Fibroblast of peridontal ligament (primary cell): Measurements from ENCODE around the gene BID.
"Not testable (repeated sequence)": the region's sequence is repeated elsewhere in the genome, so short reads cannot be mapped to it uniquely, and the experiment has no call there.

Experiments used
- DNase-seq: peaks from one replicate; pipeline ENCODE4 v3.0.0-alpha.2; 2010; ENCODE audit errors: extremely low read depth

The BID gene

GRCh38 chr22:17769716-17770082 is 4.6 kb downstream of the BID start:
- no peak for DNase-seq

- no peak for DNase-seq
Observed at GRCh38 chr22:17769013-17769715, 5.1 kb downstream of the BID start.

- DNase-seq = no peak
Observed at GRCh38 chr22:17767233-17768065, 6.8 kb downstream of the BID start.

GRCh38 chr22:17764852-17765251 is 9.4 kb downstream of the BID start:
- not testable (repeated sequence) for DNase-seq

- DNase-seq = no peak
Observed at GRCh38 chr22:17764036-17764435, 10.2 kb downstream of the BID start.

- DNase-seq = not testable (repeated sequence)
Observed at GRCh38 chr22:17763442-17763841, 10.8 kb downstream of the BID start.

- no peak for DNase-seq
Observed at GRCh38 chr22:17761138-17761488, 13.2 kb downstream of the BID start.

DNA sequence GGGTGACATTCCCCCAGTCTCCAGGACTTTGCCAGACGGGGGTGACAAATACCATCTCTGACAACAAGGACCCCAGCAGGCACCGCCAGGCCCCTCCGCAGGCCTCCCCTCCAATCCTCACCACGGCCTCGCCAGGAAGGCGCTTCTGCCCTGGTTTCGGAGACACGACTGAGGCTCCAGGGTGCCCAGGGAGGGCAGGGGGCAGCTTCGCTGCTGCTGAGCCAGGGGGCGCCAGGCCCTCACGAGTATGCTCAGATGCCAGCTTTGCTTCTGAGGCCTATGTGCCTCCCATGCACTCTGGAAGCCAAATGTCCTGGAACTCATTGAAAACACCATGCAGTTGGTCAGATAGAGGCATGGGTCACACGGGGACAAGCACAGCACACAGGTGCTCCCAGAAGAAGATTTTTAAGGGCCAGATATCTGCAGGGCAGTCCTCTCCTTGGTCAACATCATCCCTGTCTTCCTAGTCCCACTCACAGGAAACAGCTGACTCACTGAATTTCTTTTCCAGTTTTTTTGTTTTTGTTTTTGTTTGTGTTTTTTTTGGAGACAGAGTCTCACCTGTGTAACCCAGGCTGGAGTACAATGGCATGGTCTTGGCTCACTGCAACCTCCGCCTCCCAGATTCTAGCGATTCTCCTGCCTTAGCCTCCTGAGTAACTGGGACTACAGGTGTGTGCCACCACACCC is 19.9 kb downstream of the BID start:
- no peak for DNase-seq

DNA sequence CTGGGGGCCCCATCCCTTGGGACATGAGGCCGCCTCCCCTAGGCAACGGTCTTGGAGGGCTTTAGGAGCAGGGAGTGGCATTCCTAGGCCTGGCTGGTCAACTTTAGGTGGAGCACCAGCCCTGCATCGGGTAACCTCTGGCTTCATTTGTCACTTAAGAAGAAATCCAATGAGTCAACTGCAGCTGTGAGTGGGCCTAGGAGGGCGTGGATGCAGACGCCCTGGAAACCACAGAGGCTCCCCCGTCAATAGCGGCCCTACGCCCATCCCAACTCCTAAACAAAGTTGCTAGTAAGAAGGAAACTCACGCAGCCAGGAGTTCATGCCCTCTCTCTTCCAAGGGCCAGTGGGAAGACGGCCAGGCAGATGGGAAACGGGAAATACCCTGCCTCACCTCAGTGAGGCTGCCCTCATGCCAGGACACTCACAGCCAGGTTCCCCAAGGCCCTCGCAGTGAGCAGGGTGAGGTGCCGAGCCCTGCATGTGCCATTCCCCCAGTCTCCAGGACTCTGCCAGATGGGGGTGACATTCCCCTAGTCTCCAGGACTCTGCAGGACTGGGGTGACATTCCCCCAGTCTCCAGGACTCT is 20.8 kb downstream of the BID start:
- DNase-seq = peak; percentile 24

DNA sequence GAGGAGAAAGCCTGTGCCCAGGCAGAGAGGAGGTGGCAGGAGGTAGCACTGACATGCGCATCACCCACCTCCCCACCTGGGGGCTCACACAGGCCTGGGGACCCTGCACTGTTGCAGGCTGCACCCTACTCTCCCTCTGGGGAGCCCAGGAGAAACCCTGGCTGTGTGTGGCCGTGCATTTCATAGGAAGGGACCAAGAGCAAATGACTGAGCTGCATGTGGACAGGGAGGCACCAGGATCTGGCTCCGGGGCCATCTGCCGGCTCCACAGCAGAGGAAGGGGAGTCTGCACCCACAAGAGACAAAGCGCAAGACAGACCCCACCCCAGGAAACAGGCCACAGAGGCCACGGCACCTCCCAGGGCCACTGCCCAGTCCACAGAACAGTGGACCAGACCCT is 22.7 kb downstream of the BID start:
- DNase-seq = no peak

GRCh38 chr22:17749605-17750395 is 24.5 kb downstream of the BID start:
- DNase-seq = no peak

- DNase-seq = no peak
Observed at GRCh38 chr22:17748555-17749353, 25.5 kb downstream of the BID start.

DNA sequence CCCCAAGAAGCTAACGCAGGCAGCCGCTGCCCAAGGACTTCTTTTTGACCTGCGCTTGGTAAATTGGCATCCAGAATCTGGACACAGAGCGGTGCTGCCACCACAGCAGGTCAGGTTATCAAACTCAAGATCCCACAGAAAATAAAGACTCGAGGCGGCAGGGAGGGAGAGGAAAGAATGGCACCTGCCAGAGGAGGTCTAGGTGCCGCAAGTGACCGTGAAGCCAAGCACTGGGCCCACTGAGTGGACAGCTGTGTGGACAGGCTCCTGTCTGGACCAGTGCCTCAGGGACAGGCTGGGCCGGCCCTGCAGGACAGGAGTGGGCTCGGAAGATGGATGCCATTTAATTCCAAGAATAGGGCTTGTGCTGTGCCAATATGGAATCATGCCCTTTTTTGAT is 27.4 kb downstream of the BID start:
- DNase-seq = no peak

- no peak for DNase-seq
Observed at GRCh38 chr22:17744430-17744829, 29.8 kb downstream of the BID start.

- DNase-seq = no peak
Observed at GRCh38 chr22:17743661-17744411, 30.4 kb downstream of the BID start.

DNA sequence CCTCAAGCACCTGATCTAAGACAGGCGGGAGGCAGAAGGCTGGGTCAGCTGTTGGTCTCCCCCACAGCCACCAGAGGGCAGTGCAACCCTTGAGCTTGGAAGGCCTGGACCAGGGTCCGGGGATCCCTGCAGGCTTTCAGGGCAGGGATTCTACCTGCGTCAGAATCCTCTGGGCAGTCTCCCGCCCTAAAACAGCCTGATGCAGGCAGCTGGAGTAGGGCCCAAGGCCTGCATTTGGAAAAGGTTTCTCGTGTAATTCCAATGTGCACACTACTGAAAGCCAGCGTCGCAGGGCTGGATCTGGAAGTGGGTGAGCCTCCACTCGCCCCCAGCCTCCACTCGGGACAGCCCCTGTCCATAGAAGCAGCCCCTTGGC is 31.8 kb downstream of the BID start:
- peak; percentile 58 for DNase-seq

DNA sequence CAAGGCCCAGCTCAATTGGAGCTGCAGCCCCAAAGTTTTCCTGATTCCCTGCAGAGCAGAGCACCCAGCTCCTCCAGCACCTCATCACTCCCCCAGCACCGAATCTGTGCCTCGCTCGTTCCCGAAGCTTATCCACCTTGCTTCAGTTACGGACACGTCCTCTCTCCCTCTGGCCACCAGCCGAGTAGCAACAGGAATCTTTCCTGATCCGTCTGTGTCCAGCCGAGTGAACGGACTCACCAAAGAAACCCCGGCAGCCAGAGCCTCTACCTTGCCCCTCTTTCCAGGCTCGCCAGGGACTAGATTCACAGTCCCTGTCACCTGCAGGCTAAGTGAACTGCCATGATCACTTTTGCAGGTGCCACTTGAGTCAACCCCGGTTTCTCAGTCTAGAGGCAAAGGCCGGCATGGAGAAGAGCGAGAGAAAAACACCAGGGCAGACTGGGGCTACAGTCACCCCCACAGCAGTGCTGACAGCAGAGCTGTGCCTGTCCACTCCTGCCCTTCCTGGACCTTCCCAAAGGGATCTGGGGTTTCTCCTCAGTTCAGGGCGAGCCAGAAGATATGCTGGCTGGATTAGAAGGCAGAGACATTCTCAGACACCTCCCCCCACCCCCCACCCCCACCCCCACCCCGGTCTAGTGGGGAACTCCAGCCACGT is 32.3 kb downstream of the BID start:
- no peak for DNase-seq

DNA sequence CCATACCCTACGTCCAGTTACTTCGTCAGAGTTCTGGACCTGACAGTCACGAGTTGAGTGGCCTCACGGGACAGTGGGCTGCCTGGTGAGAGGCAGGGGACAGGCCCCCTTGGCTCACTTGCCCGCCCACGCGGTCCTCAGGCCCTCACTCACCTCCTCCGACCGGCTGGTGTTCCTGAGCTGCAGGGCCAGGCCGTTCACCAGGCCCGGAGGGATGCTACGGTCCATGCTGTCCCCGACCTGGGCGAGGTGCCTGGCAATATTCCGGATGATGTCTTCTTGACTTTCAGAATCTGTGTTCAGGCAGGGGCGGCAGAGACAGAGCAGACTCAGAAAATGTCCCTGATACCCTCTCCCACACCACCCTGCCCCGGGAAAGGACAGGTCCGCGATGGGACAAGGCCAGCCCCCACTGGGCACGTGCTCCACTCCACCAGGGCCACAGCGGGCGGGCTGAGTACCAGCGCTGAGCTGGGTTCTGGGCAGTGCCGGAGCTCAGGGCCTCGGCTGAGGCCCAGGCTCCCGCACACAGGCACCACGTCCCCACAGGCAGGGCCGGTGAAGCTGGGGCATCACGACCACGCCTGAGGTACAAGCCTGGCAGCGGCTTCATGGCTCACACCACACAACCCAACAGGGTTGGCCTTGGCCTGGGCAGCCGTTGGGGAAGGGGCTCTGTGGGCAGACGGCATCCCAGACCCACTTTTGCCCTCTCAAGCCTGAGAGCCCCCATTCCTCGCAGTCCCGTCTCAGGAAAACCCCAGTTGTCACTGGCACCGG is 34.9 kb downstream of the BID start:
- no peak for DNase-seq
